Hepatocyte (in vitro differentiated cells): ENCODE results near the gene RTN4RL1.

Source experiments
- CTCF ChIP-seq: fragments of 200-600 bp; sonication (generic); IDR thresholded peaks from 2 replicates; pipeline ENCODE4 v1.5.1; 2016; ENCODE audit warnings: antibody characterized with exemption, mild to moderate bottlenecking; ENCODE audit not compliant: poor library complexity
- EZH2 ChIP-seq: fragments of 200-600 bp; sonication (generic); IDR thresholded peaks from 2 replicates; pipeline ENCODE4 v1.6.1; 2016; ENCODE audit warnings: antibody characterized with exemption, mild to moderate bottlenecking, borderline replicate concordance

GRCh38 chr17:2062571-2063183 lies 37.5 kb upstream of the RTN4RL1 start:
- no peak for TF ChIP-seq EZH2
- TF ChIP-seq CTCF, result no peak
